GM18519 (cell line): Measurements from ENCODE around the gene FNDC11.
"Not testable (repeated sequence)": the region's sequence is repeated elsewhere in the genome, so short reads cannot be mapped to it uniquely, and the experiment has no call there.

Experiments
- ATAC-seq: cut with Tn5 transposase; IDR thresholded peaks from one replicate; pipeline ENCODE4 v1.9.1; 2021; ENCODE audit warnings: mild to moderate bottlenecking, moderate library complexity; ENCODE audit not compliant: unreplicated experiment, low FRiP score

The FNDC11 gene

DNA sequence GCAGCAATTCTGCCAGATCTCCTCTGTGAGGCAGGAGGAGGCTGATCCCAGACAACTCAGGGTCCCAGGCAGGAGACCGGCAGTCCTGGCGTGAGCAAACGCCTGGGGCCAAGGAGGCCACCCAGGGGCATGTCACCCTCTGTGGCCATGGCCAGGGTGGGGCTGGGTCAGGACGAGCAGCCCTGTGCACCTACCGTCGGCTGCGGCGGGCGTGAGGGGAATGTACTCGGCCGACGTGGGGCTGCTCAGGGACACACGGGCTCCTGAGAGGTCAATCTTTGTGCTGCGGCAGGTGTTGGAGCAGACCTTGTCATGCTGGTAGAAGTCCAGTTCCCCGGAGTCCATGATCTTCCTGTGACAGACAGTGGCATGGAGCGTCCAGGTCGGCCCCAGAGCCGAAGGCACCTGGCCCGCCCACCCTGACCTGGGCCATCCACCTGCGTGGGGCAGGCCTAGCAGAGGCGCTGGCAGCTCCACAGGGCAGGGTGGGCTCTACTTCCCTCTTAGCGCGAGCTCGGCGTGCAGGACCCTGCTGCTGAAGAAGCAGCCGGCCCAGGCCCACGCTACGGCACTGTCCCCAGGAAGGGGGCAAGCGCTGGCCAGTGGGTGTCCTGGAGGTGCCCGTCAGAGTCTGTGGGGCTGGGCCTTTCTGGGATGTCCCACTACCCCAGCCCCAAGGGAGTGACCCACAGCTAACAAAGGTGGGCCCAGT is 41.6 kb downstream of the FNDC11 start:
- no peak for ATAC-seq

DNA sequence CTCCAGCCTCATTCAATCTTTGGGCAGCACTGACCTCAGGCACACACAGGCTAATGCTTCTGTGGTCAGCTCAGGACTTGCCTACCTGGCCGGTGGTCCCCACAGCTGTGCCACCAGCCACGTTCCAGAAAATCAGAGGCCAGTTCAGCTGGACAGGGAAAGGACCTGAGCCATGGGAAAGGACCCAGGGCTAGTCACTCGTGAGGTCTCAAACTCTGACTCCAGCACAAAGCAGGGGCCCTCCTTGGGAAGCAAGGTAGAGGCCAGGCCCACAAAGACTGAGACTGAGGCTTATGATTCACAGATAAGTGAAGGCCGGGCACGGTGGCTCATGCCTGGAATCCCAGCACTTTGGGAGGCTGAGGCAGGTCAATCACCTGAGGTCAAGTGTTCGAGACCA is 42.5 kb downstream of the FNDC11 start:
- ATAC-seq, result no peak

DNA sequence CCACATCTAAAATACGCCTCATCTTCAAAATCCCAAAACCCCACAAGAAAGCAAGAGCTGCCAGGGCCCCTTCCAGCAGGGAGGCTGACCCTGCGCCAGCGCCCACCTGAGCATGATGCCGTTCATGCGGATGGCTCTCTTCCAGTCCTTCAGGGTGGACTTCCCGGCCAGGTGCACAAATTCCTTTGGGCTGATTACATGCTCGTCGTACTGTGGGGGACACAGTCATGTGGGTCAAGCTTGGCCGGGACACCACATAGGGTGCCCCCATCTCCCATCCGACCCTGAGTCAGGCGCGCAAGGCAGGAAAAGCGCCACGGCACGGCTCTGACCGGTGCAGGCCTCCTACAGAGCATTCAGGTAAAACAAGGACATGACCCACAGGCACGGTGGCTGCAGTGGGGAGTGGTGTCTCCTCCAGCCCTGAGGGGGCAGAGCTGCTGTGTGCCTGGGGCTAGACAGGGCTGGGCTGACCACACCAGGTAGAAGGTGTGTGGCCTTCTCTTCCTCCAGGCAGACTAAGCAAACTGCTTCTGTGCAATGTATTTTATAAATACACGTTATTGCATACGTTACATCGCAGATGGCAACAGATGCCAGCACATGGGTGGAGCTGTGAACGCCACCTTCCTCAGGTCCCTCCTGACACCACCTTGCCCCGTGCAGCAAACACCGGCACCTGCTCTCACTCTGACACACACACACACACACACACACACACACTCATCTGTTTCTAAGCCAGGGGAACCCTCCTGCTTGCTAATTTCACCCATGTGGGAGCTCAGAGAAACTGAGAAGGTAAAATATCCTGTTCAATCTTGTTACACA is 43.9 kb downstream of the FNDC11 start:
- no peak for ATAC-seq

DNA sequence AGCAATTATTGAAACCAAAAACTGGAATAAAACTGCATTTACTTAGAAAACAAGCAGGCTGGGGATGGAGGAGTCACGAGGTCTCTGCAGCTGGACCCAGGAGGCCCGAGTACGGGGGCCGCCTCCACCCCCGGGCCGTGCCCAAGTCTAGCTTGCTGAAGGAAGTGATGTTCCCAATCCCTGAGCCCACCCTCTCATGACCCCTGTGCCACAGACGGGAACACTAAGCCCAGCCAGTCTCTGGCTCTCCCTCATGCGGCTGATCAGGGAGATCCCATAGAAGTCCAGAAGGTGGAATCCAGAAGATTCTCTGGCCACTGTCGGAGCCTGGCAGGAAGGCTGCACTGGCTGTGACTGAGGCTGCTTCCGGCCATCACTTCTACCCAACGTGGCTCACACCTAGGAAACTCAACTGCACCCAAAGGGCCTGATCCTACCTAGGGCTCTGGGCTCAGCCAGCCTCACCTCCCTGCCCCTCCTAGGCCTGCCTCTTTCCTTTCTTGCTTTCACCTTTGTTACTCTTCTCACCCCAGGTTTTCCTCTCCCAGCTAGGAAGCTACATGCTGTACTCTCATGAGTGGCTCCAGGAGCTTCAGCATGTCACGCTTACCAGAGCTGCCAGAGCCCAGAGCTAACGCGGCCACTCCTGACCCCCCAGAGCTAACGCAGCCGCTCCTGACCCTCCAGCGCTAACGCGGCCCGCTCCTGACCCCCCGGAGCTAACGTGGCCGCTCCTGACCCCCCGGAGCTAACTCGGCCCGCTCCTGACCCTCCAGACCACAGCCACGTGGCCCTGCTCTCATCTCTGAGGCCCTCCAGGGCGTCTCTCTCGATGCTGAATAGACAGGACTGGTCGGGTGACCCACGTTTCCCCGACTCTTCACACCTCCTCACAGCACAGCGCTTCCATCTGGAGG is 44.8 kb downstream of the FNDC11 start:
- no peak for ATAC-seq

DNA sequence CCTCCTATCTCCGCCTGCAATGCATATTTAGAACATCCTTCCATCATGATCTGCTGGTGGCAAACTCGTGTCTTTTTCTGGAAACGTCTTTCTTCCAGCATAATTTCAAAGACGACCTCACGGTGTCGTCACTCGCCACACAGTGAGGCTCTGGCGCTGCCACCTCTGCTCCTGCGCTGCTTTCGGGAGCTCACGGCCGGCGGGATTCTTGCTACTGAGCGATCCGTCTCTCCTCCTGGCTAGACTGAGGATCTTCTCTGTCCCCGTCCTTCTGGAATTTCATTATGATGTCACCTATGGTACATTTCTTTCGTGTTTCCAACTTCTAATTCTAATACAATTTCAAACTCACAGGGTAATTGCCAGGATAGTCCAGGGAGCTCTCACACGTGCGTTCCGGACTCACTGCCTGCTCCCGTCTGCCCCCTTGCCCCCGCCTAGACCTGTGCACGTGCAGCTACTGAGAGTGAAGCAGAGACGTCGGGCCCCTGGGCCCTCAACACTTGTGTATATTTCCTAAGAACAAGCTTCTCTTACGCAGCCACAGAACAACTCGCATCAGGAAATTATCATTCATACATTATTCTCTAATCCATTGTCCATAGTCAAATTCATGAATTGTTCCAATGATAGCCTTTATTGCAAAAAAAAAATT is 45.6 kb downstream of the FNDC11 start:
- ATAC-seq, result no peak

DNA sequence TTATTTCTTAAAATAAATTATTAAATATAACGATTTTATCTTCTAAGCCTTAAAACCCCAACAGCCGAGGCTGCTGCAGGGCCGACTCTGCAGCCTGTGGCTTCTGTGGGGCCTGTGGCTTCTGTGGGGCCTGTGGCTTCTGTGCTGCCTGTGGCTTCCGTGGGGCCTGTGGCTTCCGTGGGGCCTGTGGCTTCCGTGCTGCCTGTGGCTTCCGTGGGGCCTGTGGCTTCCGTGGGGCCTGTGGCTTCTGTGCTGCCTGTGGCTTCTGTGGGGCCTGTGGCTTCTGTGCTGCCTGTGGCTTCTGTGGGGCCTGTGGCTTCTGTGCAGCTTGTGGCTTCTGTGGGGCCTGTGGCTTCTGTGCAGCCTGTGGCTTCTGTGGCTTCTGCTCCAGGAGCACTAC is 47.7 kb downstream of the FNDC11 start:
- not testable (repeated sequence) for ATAC-seq

DNA sequence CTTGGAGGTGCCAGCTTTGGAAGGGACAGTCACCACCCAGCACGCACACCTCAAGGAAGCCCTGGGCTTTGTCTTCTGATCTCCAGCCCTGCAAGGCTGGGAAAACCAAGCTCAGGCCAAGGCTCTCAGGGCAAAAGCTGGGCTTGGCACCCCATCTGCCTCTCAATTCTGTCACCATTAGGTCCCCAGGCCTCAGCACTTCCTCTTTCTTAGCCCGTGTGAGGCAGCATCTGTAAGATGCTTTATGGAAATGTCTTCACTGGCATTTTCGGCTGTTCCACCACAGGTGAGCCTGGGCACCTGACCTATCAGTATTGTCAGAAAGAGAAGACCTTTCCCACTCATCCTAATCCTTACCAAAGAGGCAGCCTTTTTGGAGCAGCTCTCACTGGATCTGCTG is 48.4 kb downstream of the FNDC11 start:
- no peak for ATAC-seq
